Measurements from ENCODE around the gene ADORA3.

The ADORA3 gene

GRCh38 chr1:111465754-111466153, 37.7 kb downstream of the ADORA3 start:
- no peaks in the 10 kb centered on the region for H3K27me3 Mint-ChIP-seq
- peak overlapping the region; percentile 2 for H3K27ac Mint-ChIP-seq (ENCODE audit: low read depth)
- no peak for ATAC-seq (replicated peaks; ENCODE audit: extremely low read depth, poor library complexity, severe bottlenecking)
- no peaks in the 10 kb centered on the region for H3K9me3 Mint-ChIP-seq
- no peak overlapping the region for H3K4me3 Mint-ChIP-seq
- no peak for DNase-seq (ENCODE audit: low spot score in 2 of 2)
- peaks cover 16% of the 10 kb centered on the region for H3K36me3 Mint-ChIP-seq (ENCODE audit: insufficient read depth)
- H3K4me1 Mint-ChIP-seq, result peaks cover 19% of the 10 kb centered on the region

GRCh38 chr1:111463029-111463683, 40.3 kb downstream of the ADORA3 start:
- Mint-ChIP-seq H3K9me3 (no peaks in the 10 kb centered on the region), H3K4me1 (peaks cover 23% of the 10 kb centered on the region), H3K36me3 (ENCODE audit: insufficient read depth) (peaks cover 33% of the 10 kb centered on the region), H3K27ac (ENCODE audit: low read depth) (peak overlapping the region; percentile 40), H3K4me3 (no peak overlapping the region), H3K27me3 (no peaks in the 10 kb centered on the region)
- ATAC-seq (replicated peaks; ENCODE audit: extremely low read depth, poor library complexity, severe bottlenecking) (no peak), DNase-seq (ENCODE audit: low spot score in 2 of 2) (no peak)

DNA sequence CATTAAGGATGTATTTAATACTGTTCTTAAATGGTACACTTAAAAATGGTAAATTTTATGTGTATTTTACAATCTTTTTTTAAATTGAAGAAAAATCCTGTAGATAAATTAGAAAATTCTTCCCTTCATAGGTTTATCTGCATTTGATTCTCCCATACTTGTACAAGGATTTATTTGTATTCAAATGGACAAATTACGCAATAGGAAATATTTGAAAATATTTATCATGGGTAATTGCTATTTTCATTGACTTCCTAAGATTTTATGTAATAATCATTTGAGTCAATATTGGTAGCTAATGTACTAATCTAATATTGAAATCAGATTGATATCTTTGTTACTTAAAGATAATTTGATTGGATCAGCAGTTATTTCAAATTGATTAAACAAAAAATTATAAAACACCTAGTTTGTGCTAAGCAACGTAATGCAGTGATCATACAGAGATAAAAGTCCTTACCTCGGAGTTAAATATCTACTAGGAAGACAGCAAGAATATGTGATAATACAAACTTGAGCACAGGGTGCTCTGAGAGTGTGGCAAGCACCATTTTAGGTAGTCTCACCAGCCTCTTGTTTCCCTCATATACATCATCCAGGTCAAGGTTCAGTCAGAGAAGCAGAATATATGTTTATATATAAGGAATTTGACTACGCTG, 40.9 kb downstream of the ADORA3 start:
- H3K4me1 Mint-ChIP-seq, result peaks cover 25% of the 10 kb centered on the region
- no peak overlapping the region for H3K27ac Mint-ChIP-seq (ENCODE audit: low read depth)
- H3K9me3 Mint-ChIP-seq, result no peaks in the 10 kb centered on the region
- ATAC-seq (replicated peaks; ENCODE audit: extremely low read depth, poor library complexity, severe bottlenecking) (no peak), DNase-seq (ENCODE audit: low spot score in 2 of 2) (no peak)
- no peaks in the 10 kb centered on the region for H3K27me3 Mint-ChIP-seq
- peaks cover 38% of the 10 kb centered on the region for H3K36me3 Mint-ChIP-seq (ENCODE audit: insufficient read depth)
- H3K4me3 Mint-ChIP-seq, result no peak overlapping the region

GRCh38 chr1:111461765-111462164, 41.7 kb downstream of the ADORA3 start:
- Mint-ChIP-seq H3K9me3 (no peaks in the 10 kb centered on the region), H3K4me3 (no peak overlapping the region), H3K27me3 (no peaks in the 10 kb centered on the region), H3K36me3 (ENCODE audit: insufficient read depth) (peaks cover 45% of the 10 kb centered on the region), H3K27ac (ENCODE audit: low read depth) (no peak overlapping the region), H3K4me1 (peaks cover 30% of the 10 kb centered on the region)
- no peak for ATAC-seq (replicated peaks; ENCODE audit: extremely low read depth, poor library complexity, severe bottlenecking)
- DNase-seq (ENCODE audit: low spot score in 2 of 2), result no peak

GRCh38 chr1:111455642-111456031, 47.8 kb downstream of the ADORA3 start:
- Mint-ChIP-seq H3K27me3 (no peaks in the 10 kb centered on the region), H3K36me3 (ENCODE audit: insufficient read depth) (peaks cover 61% of the 10 kb centered on the region), H3K4me3 (no peak overlapping the region), H3K4me1 (peaks cover 57% of the 10 kb centered on the region), H3K27ac (ENCODE audit: low read depth) (peak overlapping the region; percentile 29), H3K9me3 (no peaks in the 10 kb centered on the region)
- ATAC-seq (replicated peaks; ENCODE audit: extremely low read depth, poor library complexity, severe bottlenecking) (no peak), DNase-seq (ENCODE audit: low spot score in 2 of 2) (no peak)

DNA sequence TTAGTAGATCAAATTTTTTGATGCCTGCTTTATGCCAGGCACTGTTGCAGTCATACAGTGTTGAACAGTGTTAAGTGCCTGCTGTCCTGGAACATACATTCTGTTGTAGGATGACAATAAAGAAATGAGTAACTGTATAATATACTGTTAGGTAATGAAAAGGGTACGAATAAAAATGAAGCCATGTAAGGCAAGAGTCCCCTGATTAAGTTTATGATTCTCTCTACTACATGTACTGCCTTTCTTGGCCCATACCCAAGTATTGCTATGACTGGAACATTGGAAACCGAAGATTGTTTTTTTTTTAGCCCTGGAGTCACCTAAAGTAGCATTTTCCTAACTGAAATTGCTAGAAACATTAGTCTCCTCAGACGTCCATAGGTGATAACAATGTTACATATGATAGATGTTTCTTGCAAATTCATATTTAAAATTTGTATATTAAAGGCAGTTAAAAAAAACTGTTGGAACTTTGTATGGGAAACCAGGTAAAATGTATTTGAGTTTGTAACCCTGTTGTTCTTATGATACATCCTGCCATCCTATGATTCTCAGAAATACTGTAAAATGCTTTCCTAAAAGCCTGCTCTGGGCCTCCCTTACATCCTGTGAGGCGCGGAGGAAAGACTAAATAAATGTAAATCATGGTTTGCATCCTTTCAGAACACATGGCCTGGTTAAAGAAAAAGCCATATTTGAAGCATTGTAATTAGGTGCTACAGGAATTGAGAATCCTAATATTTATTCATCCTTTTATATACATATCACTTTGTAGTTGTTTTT, 48.4 kb downstream of the ADORA3 start:
- H3K4me3 Mint-ChIP-seq, result no peak overlapping the region

GRCh38 chr1:111453706-111454105, 49.7 kb downstream of the ADORA3 start:
- Mint-ChIP-seq H3K27me3 (no peaks in the 10 kb centered on the region), H3K4me3 (no peak overlapping the region), H3K4me1 (peaks cover 73% of the 10 kb centered on the region), H3K27ac (ENCODE audit: low read depth) (no peak overlapping the region), H3K36me3 (ENCODE audit: insufficient read depth) (peaks cover 63% of the 10 kb centered on the region), H3K9me3 (no peaks in the 10 kb centered on the region)
- DNase-seq (ENCODE audit: low spot score in 2 of 2) (no peak), ATAC-seq (replicated peaks; ENCODE audit: extremely low read depth, poor library complexity, severe bottlenecking) (no peak)

More for the DNA sequence above, 48.4 kb downstream of the ADORA3 start:
- H3K27me3 Mint-ChIP-seq, result no peaks in the 10 kb centered on the region
- peaks cover 60% of the 10 kb centered on the region for H3K4me1 Mint-ChIP-seq
- ATAC-seq (replicated peaks; ENCODE audit: extremely low read depth, poor library complexity, severe bottlenecking) (no peak), DNase-seq (ENCODE audit: low spot score in 2 of 2) (no peak)
- H3K9me3 Mint-ChIP-seq, result no peaks in the 10 kb centered on the region
- H3K36me3 Mint-ChIP-seq (ENCODE audit: insufficient read depth), result peaks cover 60% of the 10 kb centered on the region
- H3K27ac Mint-ChIP-seq (ENCODE audit: low read depth), result peak overlapping the region; percentile 29

- H3K36me3 Mint-ChIP-seq (ENCODE audit: insufficient read depth), result peaks cover 60% of the 10 kb centered on the region
- H3K4me3 Mint-ChIP-seq, result no peak overlapping the region
- H3K27ac Mint-ChIP-seq (ENCODE audit: low read depth), result no peak overlapping the region
Measured at GRCh38 chr1:111452581-111452980, 50.9 kb downstream of the ADORA3 start.

DNA sequence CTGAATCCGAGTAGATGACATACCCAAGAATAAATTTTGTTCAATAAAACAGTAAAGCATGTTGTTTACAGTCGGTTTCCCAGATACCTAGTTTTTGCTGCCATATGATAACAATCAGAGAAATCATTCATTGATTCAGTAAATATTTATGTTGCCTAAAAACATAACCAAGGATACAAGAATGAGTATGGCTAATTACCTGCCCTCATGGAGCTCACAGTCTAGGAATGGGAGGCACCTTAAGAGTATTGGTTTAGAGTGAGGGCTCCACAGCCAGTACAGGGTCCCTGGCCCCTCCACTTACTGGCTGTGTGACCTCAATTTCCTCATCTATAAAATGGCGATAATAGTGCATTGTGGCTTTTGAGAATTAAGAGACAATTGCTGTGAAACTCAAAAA, 53.2 kb downstream of the ADORA3 start:
- DNase-seq (ENCODE audit: low spot score in 2 of 2), result no peak
- H3K27ac Mint-ChIP-seq (ENCODE audit: low read depth), result peak overlapping the region; percentile 99
- no peaks in the 10 kb centered on the region for H3K9me3 Mint-ChIP-seq
- peaks cover 45% of the 10 kb centered on the region for H3K36me3 Mint-ChIP-seq (ENCODE audit: insufficient read depth)
- peak overlapping the region; percentile 100 for H3K4me3 Mint-ChIP-seq
- peaks cover 77% of the 10 kb centered on the region for H3K4me1 Mint-ChIP-seq
- no peaks in the 10 kb centered on the region for H3K27me3 Mint-ChIP-seq
- no peak for ATAC-seq (replicated peaks; ENCODE audit: extremely low read depth, poor library complexity, severe bottlenecking)

More at GRCh38 chr1:111452581-111452980, 50.9 kb downstream of the ADORA3 start:
- H3K27me3 Mint-ChIP-seq, result no peaks in the 10 kb centered on the region
- H3K4me1 Mint-ChIP-seq, result peaks cover 76% of the 10 kb centered on the region
- no peaks in the 10 kb centered on the region for H3K9me3 Mint-ChIP-seq
- DNase-seq (ENCODE audit: low spot score in 2 of 2) (no peak), ATAC-seq (replicated peaks; ENCODE audit: extremely low read depth, poor library complexity, severe bottlenecking) (no peak)

DNA sequence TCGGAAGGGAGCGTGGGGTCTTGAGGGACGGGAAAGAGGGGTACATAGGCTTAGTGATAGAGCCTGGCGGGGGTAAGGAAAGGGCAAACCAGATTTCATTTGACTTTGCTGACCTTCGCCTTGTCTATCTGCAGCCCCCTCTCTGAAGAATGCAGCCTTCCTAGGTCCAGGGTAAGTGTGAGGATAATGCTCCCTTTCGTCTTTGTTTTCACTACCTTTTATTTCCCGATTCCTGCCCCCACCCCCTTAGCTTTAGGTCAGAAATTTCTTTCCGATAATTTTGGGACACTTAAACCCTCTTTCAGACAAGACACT, 53.8 kb downstream of the ADORA3 start:
- H3K27ac Mint-ChIP-seq (ENCODE audit: low read depth), result peak overlapping the region; percentile 99
- DNase-seq (ENCODE audit: low spot score in 2 of 2) (no peak), ATAC-seq (replicated peaks; ENCODE audit: extremely low read depth, poor library complexity, severe bottlenecking) (no peak)
- H3K4me3 Mint-ChIP-seq, result peak overlapping the region; percentile 100
- H3K27me3 Mint-ChIP-seq, result no peaks in the 10 kb centered on the region
- H3K9me3 Mint-ChIP-seq, result no peaks in the 10 kb centered on the region
- peaks cover 43% of the 10 kb centered on the region for H3K36me3 Mint-ChIP-seq (ENCODE audit: insufficient read depth)
- peaks cover 75% of the 10 kb centered on the region for H3K4me1 Mint-ChIP-seq

Measured in central memory CD8-positive, alpha-beta T cell (primary cell).